ENCODE results near the gene AMMECR1L. TPM values are rescaled to one million over a fixed set of nuclear protein-coding genes. Genes with fewer than 3 reads are reported as not detected.

AMMECR1L gene
- total RNA-seq, 1 experiment from 2014 or later, result 29.3 TPM

- Histone ChIP-seq H3K27me3 (replicated peaks; ENCODE audit: control insufficient read depth, insufficient read depth, low read length) (no peaks in the 10 kb centered on the region), H3K9me3 (no peaks in the 10 kb centered on the region), H3K4me1 (peaks cover 13% of the 10 kb centered on the region), H3K36me3 (ENCODE audit: control insufficient read depth, insufficient read depth, low read length) (peaks cover 2% of the 10 kb centered on the region), H3K4me3 (ENCODE audit: low read depth, low read length) (peak overlapping the region; percentile 20)
- Mint-ChIP-seq H3K27me3 (ENCODE audit: insufficient read depth, unreplicated experiment) (no peaks in the 10 kb centered on the region), H3K36me3 (ENCODE audit: insufficient read depth, unreplicated experiment) (peaks cover 65% of the 10 kb centered on the region), H3K4me3 (ENCODE audit: unreplicated experiment) (peak overlapping the region; percentile 80), H3K9me3 (ENCODE audit: unreplicated experiment) (no peaks in the 10 kb centered on the region), H3K27ac (ENCODE audit: unreplicated experiment) (peak overlapping the region; percentile 63), H3K4me1 (ENCODE audit: low read depth, unreplicated experiment) (no peaks in the 10 kb centered on the region)
- peak; percentile 92 to 96 for DNase-seq
- POLR2A ChIA-PET, result interaction anchor here (0.5 to 1.0 kb wide), 4 partner anchors 12 to 203 kb away, joined by 3 to 8 read pairs (median 4); no protein-coding TSS in a partner anchor
- TF ChIP-seq CTCF (IDR thresholded peaks at IDR 0.05; ENCODE audit: insufficient read depth in 1 of 2, low read depth in 1 of 2, low read length in 1 of 2, severe bottlenecking in 1 of 2, unreplicated experiment in 1 of 2), result no peak
- CTCF ChIA-PET, result interaction anchor here (0.5 to 0.9 kb wide), 3 partner anchors 16 to 137 kb away, joined by 3 read pairs; no protein-coding TSS in a partner anchor
- BruUV-seq (replicated peaks), result no TSS peak
- intact Hi-C loops (cut with micrococcal nuclease; ENCODE audit: unreplicated experiment), result loop anchor here (2.0 kb wide), 4 partner anchors 49 to 231 kb away; partner anchors contain the start of genes UGGT1 and WDR33
Observed at GRCh38 chr2:127859712-127860085, 26.1 kb downstream of the AMMECR1L start.

- H3K9me3 ChIP-seq, result no peaks in the 10 kb centered on the region
- peak overlapping the region; percentile 20 for H3K27ac Mint-ChIP-seq (ENCODE audit: unreplicated experiment)
- peaks cover 13% of the 10 kb centered on the region for H3K4me1 ChIP-seq
- ChIA-PET POLR2A (interaction anchor here (0.6 kb wide), 1 partner anchor 131 kb away, joined by 3 read pairs; no protein-coding TSS in a partner anchor), CTCF (interaction anchor here (1.0 kb wide), 1 partner anchor 266 kb away, joined by 3 read pairs; no protein-coding TSS in a partner anchor)
- peaks cover 66% of the 10 kb centered on the region for H3K36me3 Mint-ChIP-seq (ENCODE audit: insufficient read depth, unreplicated experiment)
- intact Hi-C loops (cut with micrococcal nuclease; ENCODE audit: unreplicated experiment), result no loop called here
- H3K27me3 ChIP-seq (replicated peaks; ENCODE audit: control insufficient read depth, insufficient read depth, low read length), result no peaks in the 10 kb centered on the region
- H3K4me1 Mint-ChIP-seq (ENCODE audit: low read depth, unreplicated experiment), result peaks cover 8% of the 10 kb centered on the region
- no peak for TF ChIP-seq CTCF (IDR thresholded peaks at IDR 0.05; ENCODE audit: insufficient read depth in 1 of 2, low read depth in 1 of 2, low read length in 1 of 2, severe bottlenecking in 1 of 2, unreplicated experiment in 1 of 2)
- peak overlapping the region; percentile 98 for H3K4me3 ChIP-seq (ENCODE audit: low read depth, low read length)
- no peaks in the 10 kb centered on the region; the same call in 1 of the 2 replicates for H3K36me3 ChIP-seq (ENCODE audit: control insufficient read depth, insufficient read depth, low read length)
- no peaks in the 10 kb centered on the region for H3K27me3 Mint-ChIP-seq (ENCODE audit: insufficient read depth, unreplicated experiment)
- no peaks in the 10 kb centered on the region for H3K9me3 Mint-ChIP-seq (ENCODE audit: unreplicated experiment)
- TSS peak; percentile 65 for BruUV-seq (replicated peaks)
- peak; percentile 42 to 46 for DNase-seq
- peak overlapping the region; percentile 80 for H3K4me3 Mint-ChIP-seq (ENCODE audit: unreplicated experiment)
Observed at GRCh38 chr2:127857265-127857808, 28.4 kb downstream of the AMMECR1L start.

GRCh38 chr2:127853671-127854070, 32.1 kb downstream of the AMMECR1L start:
- Mint-ChIP-seq H3K27me3 (ENCODE audit: insufficient read depth, unreplicated experiment) (no peaks in the 10 kb centered on the region), H3K4me3 (ENCODE audit: unreplicated experiment) (no peak overlapping the region), H3K27ac (ENCODE audit: unreplicated experiment) (no peak overlapping the region), H3K9me3 (ENCODE audit: unreplicated experiment) (no peaks in the 10 kb centered on the region), H3K36me3 (ENCODE audit: insufficient read depth, unreplicated experiment) (peaks cover 95% of the 10 kb centered on the region), H3K4me1 (ENCODE audit: low read depth, unreplicated experiment) (peaks cover 8% of the 10 kb centered on the region)
- H3K27me3 ChIP-seq (replicated peaks; ENCODE audit: control insufficient read depth, insufficient read depth, low read length), result no peaks in the 10 kb centered on the region
- intact Hi-C loops (cut with micrococcal nuclease; ENCODE audit: unreplicated experiment), result no loop called here
- ChIA-PET POLR2A (interaction anchor here (0.6 kb wide), 2 partner anchors 36 to 47 kb away, joined by 6 to 7 read pairs; no protein-coding TSS in a partner anchor), CTCF (no interaction called here)
- H3K4me1 ChIP-seq, result 0 out of 2 replicates have a peak, but pooled peaks cover 4% of the 10 kb centered on the region
- no TSS peak for BruUV-seq (replicated peaks)
- H3K4me3 ChIP-seq (ENCODE audit: low read depth, low read length), result no peak overlapping the region
- no peaks in the 10 kb centered on the region for H3K9me3 ChIP-seq
- no peak for DNase-seq
- peaks cover 2% of the 10 kb centered on the region; the same call in 1 of the 2 replicates for H3K36me3 ChIP-seq (ENCODE audit: control insufficient read depth, insufficient read depth, low read length)
- no peak for TF ChIP-seq CTCF (IDR thresholded peaks at IDR 0.05; ENCODE audit: insufficient read depth in 1 of 2, low read depth in 1 of 2, low read length in 1 of 2, severe bottlenecking in 1 of 2, unreplicated experiment in 1 of 2)
